HL-60 (cell line): ENCODE data around the gene BCAR3.

Experiments used
- DNase-seq, 2 experiments: peaks; one replicate each; pipeline ENCODE4 v3.0.0-alpha.2; 2010 to 2020; ENCODE audit warnings: low read depth in 1 of 2, low spot score in 1 of 2
- H3K27ac ChIP-seq: fragments of 250-450 bp; sonication (Bioruptor Pico); replicated peaks from 2 replicates; pipeline ENCODE4 v1.5.1; 2020; ENCODE audit warnings: mild to moderate bottlenecking, moderate library complexity
- H3K27me3 ChIP-seq: fragments of 250-450 bp; sonication (Bioruptor Pico); 2 replicates; pipeline ENCODE4 v1.5.1; 2021; ENCODE audit warnings: mild to moderate bottlenecking, moderate library complexity; ENCODE audit not compliant: insufficient read depth, poor library complexity, severe bottlenecking
- H3K4me3 ChIP-seq: replicated peaks from 2 replicates; pipeline ENCODE4 v1.5.1; 2011; ENCODE audit warnings: mild to moderate bottlenecking, control low read depth, low read length; ENCODE audit not compliant: insufficient read depth
- CTCF ChIP-seq: IDR thresholded peaks from one replicate; pipeline ENCODE4 v1.5.1; 2011; ENCODE audit warnings: low read length, control low read depth, inconsistent platforms; ENCODE audit not compliant: insufficient read depth
- GABPA ChIP-seq: IDR thresholded peaks from 2 replicates; pipeline ENCODE4 v1.6.1; 2012; ENCODE audit warnings: low read depth
- POLR2AphosphoS5 ChIP-seq: IDR thresholded peaks from 2 replicates; pipeline ENCODE4 v1.6.1; 2012; ENCODE audit warnings: low read depth
- REST ChIP-seq: IDR thresholded peaks from 2 replicates; pipeline ENCODE4 v1.6.1; 2012; ENCODE audit warnings: low read depth; ENCODE audit not compliant: insufficient replicate concordance
- SPI1 ChIP-seq: IDR thresholded peaks from 2 replicates; pipeline ENCODE4 v1.6.1; 2012; ENCODE audit warnings: low read depth, mild to moderate bottlenecking, borderline replicate concordance

The BCAR3 gene

DNA sequence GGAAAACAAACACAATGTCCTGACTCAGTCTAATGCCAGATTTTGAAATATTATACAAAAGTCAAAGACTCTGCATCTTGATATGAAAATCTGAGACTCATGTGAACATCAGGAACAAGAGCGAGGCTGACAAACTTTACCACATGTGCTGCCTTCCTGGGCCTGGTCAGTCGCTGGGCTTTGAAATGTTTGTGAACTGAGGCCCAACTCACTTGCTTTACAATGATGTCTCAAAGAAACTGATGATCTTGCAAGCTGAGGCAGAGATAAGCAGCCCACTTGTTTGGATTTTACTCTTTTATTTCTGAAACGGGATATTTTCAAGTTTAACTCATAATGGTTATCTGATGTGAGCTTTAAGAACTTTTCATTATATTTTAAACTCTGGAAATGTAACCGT, 2.1 kb downstream of the BCAR3 start:
- TF ChIP-seq GABPA (no peak), POLR2AphosphoS5 (no peak), REST (no peak), CTCF (no peak), SPI1 (no peak)
- Histone ChIP-seq H3K4me3 (no peak overlapping the region), H3K27ac (no peak overlapping the region), H3K27me3 (peaks cover 38% of the 10 kb centered on the region)
- DNase-seq, result no peak

DNA sequence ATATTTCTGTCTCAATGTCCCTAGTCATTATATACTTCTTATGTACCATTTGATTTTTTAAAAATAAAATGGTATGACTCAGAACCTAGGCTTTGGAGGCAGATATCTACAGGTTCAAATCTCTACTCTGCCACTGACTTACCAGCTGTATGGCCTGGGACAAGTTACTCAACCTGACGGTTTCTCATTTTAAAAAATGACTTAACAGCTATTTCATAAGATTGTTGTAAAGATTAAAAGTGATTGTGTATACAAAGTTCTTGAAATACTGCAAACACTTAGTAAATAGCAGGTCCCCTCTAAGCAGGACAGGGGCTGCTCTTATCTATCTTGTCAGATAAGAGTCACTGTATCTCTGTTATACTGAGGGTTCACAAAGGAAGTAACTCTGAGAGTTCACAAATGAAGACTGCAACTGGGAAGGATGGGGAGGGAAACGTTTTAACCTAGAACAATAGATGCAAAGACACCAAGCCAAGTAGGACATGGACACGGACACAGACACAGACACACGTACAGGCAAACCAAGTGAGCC, 2.6 kb downstream of the BCAR3 start:
- no peak overlapping the region for H3K27ac ChIP-seq
- DNase-seq, result no peak
- H3K4me3 ChIP-seq, result no peak overlapping the region
- no peak for TF ChIP-seq GABPA
- TF ChIP-seq SPI1, result no peak
- no peak for TF ChIP-seq CTCF
- no peak for TF ChIP-seq POLR2AphosphoS5
- no peak for TF ChIP-seq REST
- H3K27me3 ChIP-seq, result peaks cover 35% of the 10 kb centered on the region

- Histone ChIP-seq H3K4me3 (no peak overlapping the region), H3K27me3 (peaks cover 32% of the 10 kb centered on the region), H3K27ac (no peak overlapping the region)
- DNase-seq, result no peak
- TF ChIP-seq REST (no peak), GABPA (no peak), SPI1 (no peak), CTCF (no peak), POLR2AphosphoS5 (no peak)
These were observed 3.1 kb downstream of the BCAR3 start for GRCh38 chr1:93678491-93678890.
